K562 (cell line): ENCODE data around the gene IFT52. TPM values are rescaled to one million over a fixed set of nuclear protein-coding genes. Genes with fewer than 3 reads are reported as not detected.

Experiments used
- ATAC-seq: fragments of 200-7000 bp; cut with Tn5 transposase; 3 replicates; pipeline ENCODE4 v1.9.1; 2020; ENCODE audit warnings: moderate library complexity
- BruUV-seq: library from RNA; stranded (reverse); fragments of 400-500 nt; replicated peaks from 2 replicates; lab custom pipeline; 2021; lab: Mats Ljungman, UMichigan
- CTCF ChIA-PET: fragments of 300-600 bp; formaldehyde crosslinking; extraction: SDS; loops from one replicate; lab custom pipeline; 2021; ENCODE audit warnings: low intra/inter-chr PET ratio; lab: Yijun Ruan, JAX
- POLR2A ChIA-PET: fragments of 300-600, 350-650 bp; sonication (Branson Sonifier 250); formaldehyde crosslinking; extraction: SDS; loops from one replicate; lab custom pipeline; 2021; ENCODE audit warnings: antibody characterized with exemption, inconsistent platforms; lab: Yijun Ruan, JAX
- DNase-seq, 4 experiments: peaks; one replicate each; pipeline versions ENCODE4 v3.0.0 to v3.0.0-alpha.2; 2011 to 2018; ENCODE audit warnings: low spot score in 3 of 4, mixed read lengths in 3 of 4; ENCODE audit errors: extremely low read depth in 1 of 4
- FAIRE-seq: peaks from 2 replicates; lab custom pipeline; 2011; peaks lifted over from hg19 to GRCh38; lab: Jason Lieb, UNC
- H2AFZ ChIP-seq: 2 replicates; pipeline ENCODE4 v1.6.0; 2011; ENCODE audit warnings: low read depth, low read length, control low read depth, inconsistent platforms
- H3K27ac ChIP-seq: fragments of 200-600 bp; 3 replicates; pipeline ENCODE4 v1.8.0; 2011; ENCODE audit warnings: low read depth, mild to moderate bottlenecking, control low read depth, inconsistent platforms, low read length, moderate library complexity, mixed read lengths; ENCODE audit errors: extremely low read depth
- H3K27me3 ChIP-seq, 2 experiments: fragments of 300-600 bp in 1 of 2; 2 replicates in 1 of 2; 3 replicates in 1 of 2; pipeline versions ENCODE4 v1.6.0 to v1.8.0; 2011; ENCODE audit warnings: inconsistent platforms in 2 of 2, low read length in 2 of 2, mild to moderate bottlenecking in 1 of 2, mixed read lengths in 1 of 2, moderate library complexity in 1 of 2; ENCODE audit not compliant: control insufficient read depth in 2 of 2, insufficient read depth in 2 of 2
- H3K36me3 ChIP-seq: fragments of 300-600 bp; 3 replicates; pipeline ENCODE4 v1.8.0; 2011; ENCODE audit warnings: mild to moderate bottlenecking, low read length, inconsistent platforms; ENCODE audit not compliant: control insufficient read depth, insufficient read depth
- H3K4me1 ChIP-seq, 2 experiments: fragments of 200-600 bp in 1 of 2; replicated peaks in 1 of 2; 2 replicates in 1 of 2; 3 replicates in 1 of 2; pipeline versions ENCODE4 v1.5.1 to v1.8.0; 2011; ENCODE audit warnings: inconsistent platforms in 2 of 2, low read length in 2 of 2, mild to moderate bottlenecking in 1 of 2, mixed read lengths in 1 of 2, moderate library complexity in 1 of 2; ENCODE audit not compliant: control insufficient read depth in 2 of 2, insufficient read depth in 2 of 2
- H3K4me2 ChIP-seq: 2 replicates; pipeline ENCODE4 v1.6.1; 2011; ENCODE audit warnings: low read length, control low read depth, inconsistent platforms, mixed read lengths; ENCODE audit not compliant: insufficient read depth
- H3K4me3 ChIP-seq: fragments of 200-600 bp; sonication (generic), shearing (Covaris generic); 2 replicates; pipeline ENCODE4 v1.5.1; 2016; ENCODE audit warnings: control low read depth, inconsistent platforms
- H3K79me2 ChIP-seq: fragments of 200-600 bp; 3 replicates; pipeline ENCODE4 v1.8.0; 2011; ENCODE audit warnings: low read length, inconsistent platforms; ENCODE audit not compliant: control insufficient read depth, insufficient read depth
- H3K9ac ChIP-seq, 2 experiments: 2 replicates each; pipeline versions ENCODE4 v1.6.0 to v1.6.1; 2011; ENCODE audit warnings: low read depth in 2 of 2, low read length in 2 of 2, control low read depth in 1 of 2, inconsistent platforms in 1 of 2, mild to moderate bottlenecking in 1 of 2, mixed read lengths in 1 of 2; ENCODE audit not compliant: insufficient read depth in 1 of 2
- H3K9me1 ChIP-seq: one replicate; pipeline ENCODE4 v1.6.0; 2011; ENCODE audit warnings: inconsistent platforms, mild to moderate bottlenecking, low read length, moderate library complexity; ENCODE audit not compliant: control insufficient read depth, insufficient read depth
- H3K9me3 ChIP-seq: replicated peaks from 2 replicates; pipeline ENCODE4 v1.5.1; 2011; ENCODE audit warnings: low read depth, low read length, inconsistent platforms; ENCODE audit not compliant: control insufficient read depth, insufficient read depth
- H4K20me1 ChIP-seq: replicated peaks from 2 replicates; pipeline ENCODE4 v1.6.1; 2011; ENCODE audit warnings: low read length, inconsistent platforms, mixed read lengths; ENCODE audit not compliant: control insufficient read depth, insufficient read depth
- ARID2 ChIP-seq: fragments of 450-650 bp; IDR thresholded peaks from 2 replicates; pipeline ENCODE4 v1.6.1; 2017; ENCODE audit warnings: antibody characterized with exemption, mild to moderate bottlenecking
- CBX3 ChIP-seq, 2 experiments: IDR thresholded peaks; 1 replicate in 1 of 2; 2 replicates in 1 of 2; pipeline ENCODE4 v1.6.1; 2012; ENCODE audit warnings: inconsistent platforms in 2 of 2, low read length in 2 of 2, borderline replicate concordance in 1 of 2, control low read depth in 1 of 2
- DACH1 ChIP-seq: fragments of 450-650 bp; IDR thresholded peaks from 2 replicates; pipeline ENCODE4 v1.6.1; 2018; ENCODE audit not compliant: partially characterized antibody
- GATAD2B ChIP-seq: fragments of 450-650 bp; IDR thresholded peaks from 2 replicates; pipeline ENCODE4 v1.6.1; 2017; ENCODE audit warnings: mild to moderate bottlenecking, borderline replicate concordance
- HNRNPUL1 ChIP-seq: fragments of 200-400 bp; formaldehyde crosslinking; IDR thresholded peaks from 2 replicates; pipeline ENCODE4 v1.6.1; 2017; ENCODE audit warnings: low read length
- ID3 ChIP-seq, 2 experiments: fragments of 250-450 bp in 1 of 2; fragments of 450-650 bp in 1 of 2; sonication (Bioruptor Pico) in 1 of 2; IDR thresholded peaks; 2 replicates each; pipeline versions ENCODE4 v1.6.1 to v1.8.0; 2016 to 2021; ENCODE audit warnings: mild to moderate bottlenecking in 2 of 2, moderate library complexity in 2 of 2, missing compliant biosample characterization in 1 of 2, missing genetic modification characterization in 1 of 2
- KAT7 ChIP-seq: sonication (generic); formaldehyde crosslinking; IDR thresholded peaks from 2 replicates; pipeline ENCODE4 v1.8.0; 2022; ENCODE audit warnings: missing genetic modification reagents, mild to moderate bottlenecking, borderline replicate concordance
- MXI1 ChIP-seq: IDR thresholded peaks from 2 replicates; pipeline ENCODE4 v1.6.1; 2011; ENCODE audit warnings: low read depth, mild to moderate bottlenecking, improper control_type of control experiment, low read length
- NR2F6 ChIP-seq: fragments of 450-650 bp; formaldehyde crosslinking; IDR thresholded peaks from 2 replicates; pipeline ENCODE4 v1.4.0; 2020; ENCODE audit warnings: mild to moderate bottlenecking
- PHF20 ChIP-seq: fragments of 450-650 bp; IDR thresholded peaks from 2 replicates; pipeline ENCODE4 v1.6.1; 2018; ENCODE audit not compliant: partially characterized antibody
- RBM14 ChIP-seq: fragments of 200-400 bp; formaldehyde crosslinking; IDR thresholded peaks from 2 replicates; pipeline ENCODE4 v1.6.1; 2018; ENCODE audit warnings: low read depth, mild to moderate bottlenecking, low read length, moderate library complexity, borderline replicate concordance; ENCODE audit not compliant: insufficient read depth
- SNAPC5 ChIP-seq: fragments of 250-450 bp; sonication (Bioruptor Pico); IDR thresholded peaks from 2 replicates; pipeline ENCODE4 v1.8.0; 2021; ENCODE audit warnings: moderate library complexity, mild to moderate bottlenecking, inconsistent platforms
- ZKSCAN8 ChIP-seq: fragments of 200-800 bp; sonication (Bioruptor generic); IDR thresholded peaks from 2 replicates; pipeline ENCODE4 v1.6.1; 2016; ENCODE audit warnings: missing genetic modification characterization, missing compliant biosample characterization
- WGBS: fragments of 100-300 bp; shearing (Covaris generic); methylation state at CpG from one replicate; pipeline ENCODE4 v1.1.6; 2016; ENCODE audit warnings: low coverage, mixed read lengths; ENCODE audit not compliant: insufficient coverage; ENCODE audit errors: missing lambda C conversion rate; 5-methylcytosine and 5-hydroxymethylcytosine counted together
- in situ Hi-C: fragments of 300-500 bp; cut with MboI; formaldehyde crosslinking; loops from 4 replicates; pipeline ENCODE4 v1.15.0; 2018; ENCODE audit warnings: inconsistent platforms, mixed read lengths
- intact Hi-C: fragments of 100-400 bp; cut with micrococcal nuclease; formaldehyde crosslinking; loops from 2 replicates; pipeline ENCODE4 v1.14.2; 2022
- polyA plus RNA-seq, 8 experiments: library from polyadenylated mRNA; depleted of rRNA in 4 of 8; stranded (reverse) in 5 of 8; unstranded in 3 of 8; fragments of >200 nt; fragmentation: Nextera tagmentation in 2 of 8; fragmentation: Illumina TruSeq in 1 of 8; extraction: Ambion mirVana in 2 of 8; extraction: Trizol in 1 of 8; gene quantifications; 2 replicates each; pipeline versions ENCODE4 v1.2.1 to v1.2.3, GENCODE V29; 2011 to 2014; ENCODE audit warnings: inconsistent platforms in 1 of 8, missing spikeins in 1 of 8
- total RNA-seq, 7 experiments: library from RNA; depleted of rRNA in 6 of 7; stranded (reverse); fragments of >200 nt in 6 of 7; fragmentation: Illumina TruSeq in 2 of 7; extraction: Trizol in 2 of 7; gene quantifications; 2 replicates each; pipeline versions ENCODE4 v1.2.1 to v1.2.3, GENCODE V29; 2011 to 2021; ENCODE audit warnings: low replicate concordance in 1 of 7

The IFT52 gene
- total and polyA plus RNA-seq, 9 of the 15 experiments (the other 6 are each of a cell fraction or from before 2014, with no cell fraction given) = 11.0 to 31.4 (median 20.4) TPM

- H3K27me3 ChIP-seq = no peaks in the 10 kb centered on the region
- FAIRE-seq (peak; percentile 19), DNase-seq (no peak), ATAC-seq (no peak)
- H3K4me3 ChIP-seq = no peak overlapping the region
- no TSS peak for BruUV-seq
- ChIA-PET CTCF (interaction anchor here (1.7 kb wide), 1 partner anchor 119 kb away, joined by 7 read pairs; no protein-coding TSS in a partner anchor), POLR2A (interaction anchor here (0.6 to 0.7 kb wide), 3 partner anchors 11 to 102 kb away, joined by 3 to 4 read pairs (median 3); no protein-coding TSS in a partner anchor)
- TF ChIP-seq SNAPC5 (CRISPR knock-in tag) (no peak), PHF20 (no peak), NR2F6 (CRISPR knock-in tag) (no peak), CBX3 (IDR thresholded peaks at IDR 0.05; ENCODE audit: borderline replicate concordance in 1 of 2, low read length in 2 of 2) (no peak)
- no peaks in the 10 kb centered on the region for H4K20me1 ChIP-seq
- no peaks in the 10 kb centered on the region for H3K36me3 ChIP-seq
- H3K4me2 ChIP-seq = no peak overlapping the region
- 67% methylated on average over 8 of the region's 8 CpGs for WGBS
- no peak overlapping the region for H3K9ac ChIP-seq
- intact Hi-C loops (no loop called here), in situ Hi-C loops (no loop called here)
- no peaks in the 10 kb centered on the region for H3K9me1 ChIP-seq
- H3K9me3 ChIP-seq = no peaks in the 10 kb centered on the region; the same call in 1 of the 2 replicates
- no peak overlapping the region for H3K27ac ChIP-seq
- H2AFZ ChIP-seq = no peak overlapping the region
- no peaks in the 10 kb centered on the region for H3K79me2 ChIP-seq
- H3K4me1 ChIP-seq = peaks cover 6 to 7% of the 10 kb centered on the region in 2 experiments; a peak in 3 of 5 replicates
These were observed 17.8 kb upstream of the IFT52 start for GRCh38 chr20:43572891-43573290.

GRCh38 chr20:43576108-43576507, 14.6 kb upstream of the IFT52 start:
- H3K9me3 ChIP-seq = no peaks in the 10 kb centered on the region
- H3K27ac ChIP-seq = no peak overlapping the region
- no peaks in the 10 kb centered on the region for H3K36me3 ChIP-seq
- 63% methylated on average over 6 of the region's 10 CpGs for WGBS
- H3K27me3 ChIP-seq = no peaks in the 10 kb centered on the region
- H3K4me3 ChIP-seq = no peak overlapping the region
- in situ Hi-C loops (no loop called here), intact Hi-C loops (no loop called here)
- no TSS peak for BruUV-seq
- H3K9ac ChIP-seq = peak overlapping the region in 1 of 2 experiments; percentile 41; a peak in 2 of 4 replicates
- H2AFZ ChIP-seq = no peak overlapping the region
- no peak overlapping the region for H3K4me2 ChIP-seq
- POLR2A ChIA-PET = interaction anchor here (1.1 to 1.3 kb wide), 2 partner anchors 13 kb away, joined by 3 to 4 read pairs; no protein-coding TSS in a partner anchor
- ATAC-seq (no peak), FAIRE-seq (no peak), DNase-seq (no peak)
- no peaks in the 10 kb centered on the region for H4K20me1 ChIP-seq
- peaks cover 14 to 22% of the 10 kb centered on the region in 2 experiments for H3K4me1 ChIP-seq
- no peaks in the 10 kb centered on the region for H3K79me2 ChIP-seq
- CTCF ChIA-PET = no interaction called here
- H3K9me1 ChIP-seq = no peaks in the 10 kb centered on the region
- no peak for TF ChIP-seq ZKSCAN8
- no peak for TF ChIP-seq RBM14
- no peak for TF ChIP-seq ARID2
- no peak for TF ChIP-seq GATAD2B
- no peak for TF ChIP-seq HNRNPUL1
- TF ChIP-seq DACH1 = no peak
- no peak for TF ChIP-seq ID3 (CRISPR knock-in tag; IDR thresholded peaks at IDR 0.05)
- TF ChIP-seq ID3 (tag; IDR thresholded peaks at IDR 0.05) = no peak
- no peak for TF ChIP-seq MXI1
- no peak for TF ChIP-seq KAT7
